Measurements from ENCODE around the gene UBE2J2. TPM values are rescaled to one million over a fixed set of nuclear protein-coding genes. Genes with fewer than 3 reads are reported as not detected.

The UBE2J2 gene
- polyA plus RNA-seq, 3 donors: 25.8 to 45.1 (median 39.5) TPM

- 37 to 55% (median 50%) methylated on average over 44 to 48 of the region's 48 CpGs for WGBS, 3 donors
- no peak overlapping the region for H3K27ac ChIP-seq (ENCODE audit: low read depth, low read length)
These were observed 35.6 kb downstream of the UBE2J2 start for GRCh38 chr1:1237874-1238701.

- no peak overlapping the region for H3K27ac ChIP-seq (ENCODE audit: low read depth, low read length)
- WGBS, 3 donors: 29 to 37% (median 33%) methylated on average over 27 to 34 of the region's 34 CpGs
These were observed 36.4 kb downstream of the UBE2J2 start for GRCh38 chr1:1236945-1237873.

GRCh38 chr1:1236176-1236763 is 37.4 kb downstream of the UBE2J2 start:
- H3K27ac ChIP-seq (ENCODE audit: low read depth, low read length): no peak overlapping the region
- 71 to 80% (median 74%) methylated on average over 19 to 22 of the region's 22 CpGs for WGBS, 3 donors

- WGBS, 3 donors: 86 to 91% (median 91%) methylated on average over 27 of the region's 27 CpGs
- no peak overlapping the region for H3K27ac ChIP-seq (ENCODE audit: low read depth, low read length)
These were observed 38.5 kb downstream of the UBE2J2 start for GRCh38 chr1:1235016-1235744.

GRCh38 chr1:1234180-1234808 is 39.4 kb downstream of the UBE2J2 start:
- WGBS, 3 donors: 93 to 96% (median 96%) methylated on average over 28 of the region's 28 CpGs
- no peak overlapping the region for H3K27ac ChIP-seq (ENCODE audit: low read depth, low read length)

GRCh38 chr1:1233567-1233892 is 40.1 kb downstream of the UBE2J2 start:
- no peak overlapping the region for H3K27ac ChIP-seq (ENCODE audit: low read depth, low read length)
- 95 to 98% (median 97%) methylated on average over 15 of the region's 15 CpGs for WGBS, 3 donors

- H3K27ac ChIP-seq (ENCODE audit: low read depth, low read length): no peak overlapping the region
- WGBS, 3 donors: 77 to 82% (median 80%) methylated on average over 79 to 98 of the region's 98 CpGs
These were observed 40.7 kb downstream of the UBE2J2 start for GRCh38 chr1:1232796-1233566.

- H3K27ac ChIP-seq (ENCODE audit: low read depth, low read length): no peak within 1 kb of the TSS
- 8 to 22% (median 8%) methylated on average over 19 to 100 of the region's 100 CpGs for WGBS, 3 donors
These were observed 41.4 kb downstream of the UBE2J2 start, which contains the start of gene B3GALT6 for GRCh38 chr1:1232208-1232795. Gene B3GALT6 (plus strand): TSS chr1:1232237. CDS start chr1:1232279, 42 bp downstream.

GRCh38 chr1:1231400-1232207 is 42.0 kb downstream of the UBE2J2 start, which contains the start of gene SDF4:
Gene SDF4 (minus strand): TSS chr1:1232001. CDS start chr1:1228772, 3,229 bp downstream.
- 0 to 1% (median 0%) methylated on average over 79 to 99 of the region's 99 CpGs for WGBS, 3 donors

GRCh38 chr1:1230656-1231399 is 42.8 kb downstream of the UBE2J2 start:
- no peak overlapping the region for H3K27ac ChIP-seq (ENCODE audit: low read depth, low read length)

More at GRCh38 chr1:1231400-1232207, 42.0 kb downstream of the UBE2J2 start, which contains the start of gene SDF4:
- H3K27ac ChIP-seq (ENCODE audit: low read depth, low read length): no peak within 1 kb of the TSS

GRCh38 chr1:1229770-1230169 is 43.9 kb downstream of the UBE2J2 start:
- WGBS, 3 donors: 81 to 92% (median 91%) methylated on average over 19 of the region's 19 CpGs
- H3K27ac ChIP-seq (ENCODE audit: low read depth, low read length): no peak overlapping the region

More at GRCh38 chr1:1230656-1231399, 42.8 kb downstream of the UBE2J2 start:
- WGBS, 3 donors: 11 to 16% (median 14%) methylated on average over 24 of the region's 24 CpGs

- 87 to 90% (median 89%) methylated on average over 28 of the region's 28 CpGs for WGBS, 3 donors
- H3K27ac ChIP-seq (ENCODE audit: low read depth, low read length): no peak overlapping the region
These were observed 44.9 kb downstream of the UBE2J2 start for GRCh38 chr1:1228596-1229321.

- H3K27ac ChIP-seq (ENCODE audit: low read depth, low read length): no peak overlapping the region
- WGBS, 3 donors: 95 to 97% (median 96%) methylated on average over 28 to 30 of the region's 30 CpGs
These were observed 45.5 kb downstream of the UBE2J2 start for GRCh38 chr1:1228187-1228586.

- 95 to 98% (median 96%) methylated on average over 15 to 25 of the region's 25 CpGs for WGBS, 3 donors
- no peak overlapping the region for H3K27ac ChIP-seq (ENCODE audit: low read depth, low read length)
These were observed 46.3 kb downstream of the UBE2J2 start for GRCh38 chr1:1227386-1227785.

All from adipose tissue (tissue), 3 donors.